Vagina (tissue), 2 donors: ENCODE data around the gene PLA2G4A.

Source experiments
- POLR2A ChIP-seq, 2 donors: fragments of 450-650 bp; IDR thresholded peaks; one replicate each; pipeline ENCODE4 v1.6.1; 2017; ENCODE audit warnings: antibody characterized with exemption in 2 of 2, mild to moderate bottlenecking in 2 of 2, moderate library complexity in 2 of 2
- POLR2AphosphoS5 ChIP-seq, 2 donors: sonication (generic); formaldehyde crosslinking; IDR thresholded peaks; one replicate each; pipeline ENCODE4 v1.9.0; 2017; ENCODE audit warnings: antibody characterized with exemption in 2 of 2, mild to moderate bottlenecking in 2 of 2, low read depth in 1 of 2; ENCODE audit not compliant: insufficient read depth in 1 of 2
- TF ChIP-seq, protein P1 (sequence below), 3 experiments: fragments of 450-650 bp in 2 of 3; fragments of 200-600 bp in 1 of 3; sonication (generic) in 1 of 3; IDR thresholded peaks; one replicate each; pipeline ENCODE4 v1.5.1; 2017 to 2019; ENCODE audit warnings: antibody characterized with exemption in 3 of 3, mild to moderate bottlenecking in 2 of 3, moderate library complexity in 2 of 3

DNA sequence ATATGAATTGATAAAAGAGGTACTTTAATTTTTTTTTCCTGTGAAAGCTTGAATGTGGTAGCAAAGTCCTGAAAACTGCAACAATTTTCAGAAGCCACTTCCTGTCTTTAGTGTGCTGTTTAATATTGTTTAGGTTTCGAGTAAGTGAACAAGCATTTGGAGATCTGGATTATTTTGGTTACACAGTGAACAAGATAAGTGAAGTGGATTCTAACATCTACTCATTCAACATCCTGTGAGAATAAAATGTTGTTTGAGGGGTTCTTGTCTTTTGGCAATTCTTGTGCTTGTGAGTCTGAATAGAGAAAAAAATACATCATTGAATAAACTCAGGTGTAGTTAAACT lies 35.2 kb upstream of the PLA2G4A start:
- TF ChIP-seq, protein P1, sequence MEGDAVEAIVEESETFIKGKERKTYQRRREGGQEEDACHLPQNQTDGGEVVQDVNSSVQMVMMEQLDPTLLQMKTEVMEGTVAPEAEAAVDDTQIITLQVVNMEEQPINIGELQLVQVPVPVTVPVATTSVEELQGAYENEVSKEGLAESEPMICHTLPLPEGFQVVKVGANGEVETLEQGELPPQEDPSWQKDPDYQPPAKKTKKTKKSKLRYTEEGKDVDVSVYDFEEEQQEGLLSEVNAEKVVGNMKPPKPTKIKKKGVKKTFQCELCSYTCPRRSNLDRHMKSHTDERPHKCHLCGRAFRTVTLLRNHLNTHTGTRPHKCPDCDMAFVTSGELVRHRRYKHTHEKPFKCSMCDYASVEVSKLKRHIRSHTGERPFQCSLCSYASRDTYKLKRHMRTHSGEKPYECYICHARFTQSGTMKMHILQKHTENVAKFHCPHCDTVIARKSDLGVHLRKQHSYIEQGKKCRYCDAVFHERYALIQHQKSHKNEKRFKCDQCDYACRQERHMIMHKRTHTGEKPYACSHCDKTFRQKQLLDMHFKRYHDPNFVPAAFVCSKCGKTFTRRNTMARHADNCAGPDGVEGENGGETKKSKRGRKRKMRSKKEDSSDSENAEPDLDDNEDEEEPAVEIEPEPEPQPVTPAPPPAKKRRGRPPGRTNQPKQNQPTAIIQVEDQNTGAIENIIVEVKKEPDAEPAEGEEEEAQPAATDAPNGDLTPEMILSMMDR (IDR thresholded peaks at IDR 0.05) = no peak
- TF ChIP-seq POLR2AphosphoS5 (IDR thresholded peaks at IDR 0.05; ENCODE audit: insufficient read depth in 1 of 2, low read depth in 1 of 2) (no peak), POLR2A (IDR thresholded peaks at IDR 0.05) (no peak)
